Measurements from ENCODE around the gene KCNJ18.
"Not testable (repeated sequence)": the region's sequence is repeated elsewhere in the genome, so short reads cannot be mapped to it uniquely, and the experiment has no call there.

DNA sequence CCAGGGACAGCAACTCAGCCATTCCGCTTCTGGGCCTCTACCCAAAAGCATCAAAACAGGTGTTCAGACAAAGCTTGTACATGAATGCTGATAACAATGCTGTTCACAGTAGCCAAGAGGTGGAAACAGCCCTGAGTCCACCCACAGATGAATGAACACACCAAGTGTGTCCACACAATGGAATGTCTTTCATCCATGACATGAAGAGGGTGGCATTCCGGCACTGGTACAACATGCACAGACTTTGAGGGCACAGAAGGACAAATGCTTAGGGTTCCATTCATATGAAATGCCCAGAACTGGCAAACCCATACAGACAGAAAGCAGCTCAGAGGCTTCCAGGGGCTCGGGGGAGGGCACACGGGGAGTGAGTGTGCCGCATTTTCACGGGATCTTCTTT is 49.2 kb downstream of the KCNJ18 start:
- TF ChIP-seq, protein P1, sequence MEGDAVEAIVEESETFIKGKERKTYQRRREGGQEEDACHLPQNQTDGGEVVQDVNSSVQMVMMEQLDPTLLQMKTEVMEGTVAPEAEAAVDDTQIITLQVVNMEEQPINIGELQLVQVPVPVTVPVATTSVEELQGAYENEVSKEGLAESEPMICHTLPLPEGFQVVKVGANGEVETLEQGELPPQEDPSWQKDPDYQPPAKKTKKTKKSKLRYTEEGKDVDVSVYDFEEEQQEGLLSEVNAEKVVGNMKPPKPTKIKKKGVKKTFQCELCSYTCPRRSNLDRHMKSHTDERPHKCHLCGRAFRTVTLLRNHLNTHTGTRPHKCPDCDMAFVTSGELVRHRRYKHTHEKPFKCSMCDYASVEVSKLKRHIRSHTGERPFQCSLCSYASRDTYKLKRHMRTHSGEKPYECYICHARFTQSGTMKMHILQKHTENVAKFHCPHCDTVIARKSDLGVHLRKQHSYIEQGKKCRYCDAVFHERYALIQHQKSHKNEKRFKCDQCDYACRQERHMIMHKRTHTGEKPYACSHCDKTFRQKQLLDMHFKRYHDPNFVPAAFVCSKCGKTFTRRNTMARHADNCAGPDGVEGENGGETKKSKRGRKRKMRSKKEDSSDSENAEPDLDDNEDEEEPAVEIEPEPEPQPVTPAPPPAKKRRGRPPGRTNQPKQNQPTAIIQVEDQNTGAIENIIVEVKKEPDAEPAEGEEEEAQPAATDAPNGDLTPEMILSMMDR (IDR thresholded peaks at IDR 0.05): not testable (repeated sequence)
- not testable (repeated sequence) for TF ChIP-seq TCF7L2 (IDR thresholded peaks at IDR 0.05; ENCODE audit: low read depth, low read length); SIN3A (IDR thresholded peaks at IDR 0.05; ENCODE audit: borderline replicate concordance, insufficient read depth, low read depth, low read length)
